GM18867 (cell line): ENCODE measurements around the gene FLVCR2.

Source experiments
- ATAC-seq: cut with Tn5 transposase; IDR thresholded peaks from one replicate; pipeline ENCODE4 v1.9.1; 2021; ENCODE audit warnings: mild to moderate bottlenecking, moderate library complexity; ENCODE audit not compliant: unreplicated experiment

The FLVCR2 gene

GRCh38 chr14:75626863-75627262 is 48.4 kb downstream of the FLVCR2 start:
- no peak for ATAC-seq

DNA sequence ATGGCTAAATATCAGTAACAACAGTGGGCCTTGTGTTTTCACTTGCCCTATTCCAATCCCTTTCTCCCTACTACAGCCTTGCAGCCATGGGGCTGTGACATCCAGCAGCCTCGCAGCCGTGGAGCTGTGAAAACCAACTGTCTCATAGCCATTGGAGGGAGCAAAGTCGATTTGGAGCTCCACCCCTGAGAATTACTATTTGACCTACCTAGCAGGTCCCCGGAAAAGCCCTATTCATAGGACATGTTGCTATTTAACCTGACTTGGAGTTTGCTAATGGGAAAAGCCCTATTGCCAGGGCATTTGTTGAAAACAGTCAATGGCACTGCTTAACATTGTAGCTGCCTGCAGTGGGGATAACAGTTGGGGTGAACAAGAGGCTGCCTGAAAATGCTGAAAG is 49.0 kb downstream of the FLVCR2 start:
- ATAC-seq = no peak

DNA sequence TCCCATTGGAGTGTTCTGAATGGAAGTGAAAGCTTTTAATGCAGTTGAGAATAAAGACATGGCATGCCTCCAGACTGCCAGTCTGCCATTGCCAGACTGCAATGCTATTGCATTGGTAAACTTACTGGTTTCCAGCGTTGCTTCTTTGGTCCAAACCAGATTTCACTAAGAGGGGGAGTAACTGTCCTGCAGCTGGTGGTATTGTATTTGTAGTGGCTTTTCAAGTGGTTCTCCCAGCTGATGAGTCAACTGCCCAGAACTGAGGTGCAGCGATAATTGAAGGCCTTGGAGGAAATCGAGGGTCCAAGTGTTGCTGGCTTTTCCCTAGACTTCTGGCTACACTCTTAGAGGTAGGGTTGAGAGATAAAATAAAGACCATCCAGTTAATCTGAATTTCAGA is 50.4 kb downstream of the FLVCR2 start:
- ATAC-seq = no peak

DNA sequence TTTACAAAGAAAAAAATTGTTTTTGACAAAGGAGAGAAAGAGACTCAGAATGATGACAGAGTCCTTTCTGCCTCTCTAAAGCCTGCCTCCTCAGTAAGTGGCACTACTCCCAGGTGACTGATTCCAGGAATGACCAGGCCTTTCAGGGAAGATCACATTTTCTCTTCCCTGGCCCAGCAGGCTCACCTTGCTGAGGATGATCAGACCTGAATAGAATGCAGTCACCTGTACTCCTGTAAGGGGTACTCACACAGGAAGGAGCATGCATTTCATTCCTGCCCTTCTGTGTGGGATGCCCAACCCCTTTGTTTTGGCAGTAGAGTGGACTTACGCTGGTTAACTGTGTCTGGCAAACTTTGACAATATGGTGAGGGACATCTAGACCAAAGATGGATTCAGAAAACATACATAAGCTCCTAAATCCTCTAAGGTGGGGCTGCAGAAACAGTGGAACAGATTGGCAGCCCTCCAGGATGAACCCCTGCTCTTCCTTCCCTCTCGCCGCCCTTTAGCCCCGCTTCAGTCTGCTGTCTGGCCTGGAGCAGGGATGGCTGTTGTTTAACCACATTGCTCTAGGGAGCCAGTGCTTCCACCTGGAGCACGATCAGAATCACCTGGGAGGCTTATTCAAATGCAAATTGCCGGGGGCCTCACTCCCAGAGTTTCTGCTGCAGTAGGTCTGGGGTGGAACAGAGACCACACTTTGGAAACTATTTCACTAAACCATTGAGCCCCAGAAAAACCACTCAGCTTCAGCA is 52.5 kb downstream of the FLVCR2 start:
- ATAC-seq = no peak

DNA sequence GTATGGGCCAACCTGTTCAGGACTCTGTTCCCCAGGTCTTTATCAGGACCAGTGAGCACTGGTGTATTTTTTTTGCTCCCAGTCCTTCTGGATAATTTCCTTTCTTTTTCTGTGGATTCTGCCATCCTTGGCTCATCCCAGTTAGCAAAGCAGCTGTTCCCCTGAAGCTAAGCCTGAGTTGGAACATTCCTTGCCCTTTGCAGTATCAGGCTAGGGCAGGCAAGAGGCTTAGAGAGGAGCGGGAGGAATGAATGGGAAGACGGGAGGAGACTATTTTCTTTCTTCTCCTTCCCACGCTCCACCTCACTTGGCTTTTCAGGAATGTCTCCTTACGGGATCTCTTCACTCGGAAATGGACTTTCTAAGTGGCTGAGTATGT is 53.0 kb downstream of the FLVCR2 start:
- no peak for ATAC-seq

DNA sequence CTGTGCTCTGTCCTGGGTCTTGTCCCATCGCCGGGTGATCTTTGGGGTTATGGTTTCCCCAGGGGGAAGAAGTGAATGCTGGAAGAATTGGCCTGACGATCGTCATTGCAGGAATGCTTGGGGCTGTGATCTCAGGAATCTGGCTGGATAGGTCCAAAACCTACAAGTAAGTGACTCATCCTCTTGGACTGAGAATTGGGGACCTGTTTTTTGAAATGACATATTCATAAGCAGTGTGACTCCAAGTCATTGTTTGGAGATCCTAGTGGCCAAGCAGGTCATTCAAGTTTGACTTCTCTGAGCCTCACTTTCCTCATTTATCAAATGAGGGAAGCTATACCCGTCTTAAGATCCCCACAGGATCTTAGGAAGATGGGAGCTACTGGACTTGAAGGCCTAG is 56.4 kb downstream of the FLVCR2 start:
- ATAC-seq = no peak

DNA sequence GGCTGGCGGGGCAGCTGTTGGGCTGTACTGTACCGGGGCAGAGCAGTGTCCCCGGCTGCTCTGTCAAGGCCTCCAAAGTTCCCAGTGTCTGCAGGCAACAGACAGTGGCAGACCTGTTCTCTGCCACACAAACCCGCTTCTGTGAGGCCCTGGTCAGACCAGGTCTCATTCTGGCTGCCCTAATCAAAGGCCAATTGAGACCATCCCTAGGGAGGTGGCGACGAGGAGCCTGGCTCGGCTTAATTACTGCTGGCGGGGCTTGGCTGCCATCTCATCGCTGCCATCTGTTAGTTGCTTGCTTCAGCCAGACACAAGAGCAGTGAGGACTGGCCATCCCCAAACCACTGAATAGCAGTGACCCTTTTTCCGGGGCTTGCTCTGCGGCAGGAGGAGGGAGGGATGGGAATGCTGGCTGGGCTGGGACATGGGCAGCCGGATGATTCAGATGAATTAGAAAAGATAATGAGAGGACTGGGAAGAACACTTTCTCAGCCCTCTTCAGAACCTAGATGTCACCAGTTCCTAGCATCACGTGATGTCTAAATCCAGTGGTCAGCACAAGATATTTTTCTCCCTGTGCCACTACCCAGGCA is 57.8 kb downstream of the FLVCR2 start:
- no peak for ATAC-seq

- ATAC-seq = no peak
Observed at GRCh38 chr14:75640876-75641275, 62.5 kb downstream of the FLVCR2 start.

DNA sequence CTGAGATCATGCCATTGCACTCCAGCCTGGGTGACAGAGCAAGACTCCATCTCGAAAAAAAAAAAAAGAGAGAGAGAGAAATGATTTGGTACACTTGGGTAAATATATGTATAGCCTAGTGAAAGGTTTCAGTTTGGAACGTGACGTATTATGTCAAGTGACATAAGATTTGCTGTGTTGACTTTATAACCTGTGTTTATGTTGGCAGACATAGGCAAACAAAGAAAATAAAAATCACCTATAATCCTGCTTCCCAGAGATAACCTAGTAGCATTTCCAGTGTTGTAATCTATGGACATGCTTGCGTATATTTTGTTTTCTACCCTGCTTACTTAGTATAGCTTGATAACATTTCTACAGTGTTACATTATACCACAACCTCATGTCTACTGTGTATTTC is 65.6 kb downstream of the FLVCR2 start:
- ATAC-seq = no peak

DNA sequence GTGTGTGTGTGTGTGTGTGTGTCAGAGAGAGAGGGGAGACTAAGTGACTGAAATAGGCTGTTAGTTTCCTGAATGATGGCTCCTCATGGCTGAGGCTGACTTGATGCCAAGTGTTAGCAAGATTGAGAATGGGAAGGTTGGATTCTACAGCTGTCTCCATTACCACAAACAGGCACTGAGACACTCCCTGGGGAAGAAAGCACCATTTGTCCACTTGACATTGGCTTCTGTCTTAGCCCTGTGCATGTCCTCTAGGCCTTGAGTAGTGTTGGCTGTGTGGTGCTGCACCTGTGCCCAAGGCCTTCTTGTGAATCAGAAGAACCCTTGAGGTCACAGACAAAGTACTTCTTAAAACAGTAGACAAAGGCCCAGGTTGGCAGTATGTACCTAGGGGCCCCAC is 66.6 kb downstream of the FLVCR2 start:
- no peak for ATAC-seq

DNA sequence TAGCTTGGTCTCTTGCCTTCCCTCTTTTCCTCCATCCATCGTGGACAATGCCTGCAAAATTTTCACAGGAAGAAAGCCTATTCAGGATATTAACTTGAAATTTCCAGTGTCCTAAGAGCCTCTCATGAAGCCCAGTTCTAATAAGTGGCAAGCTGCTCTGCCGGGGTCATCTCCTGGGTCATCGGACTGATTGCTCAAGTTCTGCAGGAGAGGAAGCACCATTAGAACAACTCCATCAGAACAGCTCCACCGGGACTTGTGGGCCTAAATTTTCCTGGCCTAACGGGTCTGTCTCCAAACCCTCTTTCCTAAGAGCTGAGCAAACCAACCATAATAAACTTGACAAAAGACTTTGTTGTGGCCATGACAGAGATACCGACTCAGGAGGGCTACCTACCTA is 68.3 kb downstream of the FLVCR2 start:
- ATAC-seq = no peak

- ATAC-seq = no peak
Observed at GRCh38 chr14:75647640-75648039, 69.2 kb downstream of the FLVCR2 start.

- ATAC-seq = no peak
Observed at GRCh38 chr14:75648066-75648838, 69.8 kb downstream of the FLVCR2 start.

DNA sequence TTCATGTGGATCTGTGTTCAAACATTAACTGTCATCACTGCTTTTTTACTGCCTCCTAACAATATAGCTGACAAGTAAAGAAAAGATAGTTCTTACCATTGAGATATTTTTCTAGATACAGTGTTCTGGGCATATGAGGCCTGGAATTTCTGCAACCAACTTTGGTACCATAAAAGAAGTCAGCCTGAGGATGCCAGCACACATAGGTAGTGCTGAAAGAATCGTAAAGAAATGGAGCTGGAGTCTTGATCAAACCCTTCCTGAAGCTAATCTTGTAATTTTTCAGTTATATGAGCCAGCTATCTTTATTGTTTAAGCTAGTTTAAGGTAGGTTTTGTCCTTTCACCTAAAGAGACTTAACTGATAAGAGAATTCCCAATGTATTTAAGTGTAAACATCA is 70.9 kb downstream of the FLVCR2 start:
- no peak for ATAC-seq

GRCh38 chr14:75649773-75650172 is 71.4 kb downstream of the FLVCR2 start:
- ATAC-seq = no peak

- ATAC-seq = no peak
Observed at GRCh38 chr14:75650253-75651058, 72.0 kb downstream of the FLVCR2 start.

DNA sequence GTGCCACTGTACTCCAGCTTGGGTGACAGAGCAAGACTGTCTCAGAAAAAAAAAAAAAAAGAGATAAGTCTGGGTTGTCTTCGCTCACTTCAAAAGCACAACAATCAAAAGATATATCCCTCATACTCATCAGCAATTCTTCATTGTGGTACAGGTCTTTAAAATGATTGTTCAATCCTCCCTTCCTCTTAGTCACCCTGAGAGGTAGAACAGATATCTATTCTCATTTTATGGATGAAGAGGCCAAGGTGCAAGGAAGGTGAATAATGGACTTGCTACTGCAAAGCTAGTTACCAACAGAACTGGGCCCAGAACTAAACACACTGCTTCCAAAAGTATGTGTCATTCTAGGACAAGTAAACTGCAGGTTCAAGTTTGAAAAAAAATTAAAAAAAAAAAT is 75.1 kb downstream of the FLVCR2 start:
- ATAC-seq = no peak

- peak; percentile 71 for ATAC-seq
Observed at GRCh38 chr14:75654127-75654732, 75.8 kb downstream of the FLVCR2 start.

GRCh38 chr14:75655235-75655634 is 76.8 kb downstream of the FLVCR2 start:
- ATAC-seq = no peak

- no peak for ATAC-seq
Observed at GRCh38 chr14:75657331-75657730, 78.9 kb downstream of the FLVCR2 start.

DNA sequence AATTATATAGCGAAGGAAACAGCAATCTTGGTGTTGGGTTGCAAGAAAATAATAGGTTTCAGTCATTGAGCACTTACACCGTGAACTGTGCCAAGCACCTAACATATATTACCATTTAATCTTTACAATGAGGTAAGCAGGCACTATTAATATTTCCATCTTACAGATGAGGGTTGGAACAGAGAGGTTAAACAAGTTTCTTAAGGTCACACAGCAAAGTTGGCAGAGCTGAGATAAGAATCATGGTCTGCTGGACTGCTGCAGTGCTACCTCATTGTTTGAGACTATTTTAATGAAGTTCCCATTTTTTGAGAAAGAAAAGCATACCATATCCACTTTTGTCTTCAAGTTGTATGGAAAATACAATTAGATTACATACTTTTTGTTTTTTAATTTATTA is 80.5 kb downstream of the FLVCR2 start:
- ATAC-seq = no peak
